Mesenchymal stem cell (in vitro differentiated cells and primary cell): ENCODE results near the gene GALK1.
A peak's percentile ranks its signal among the peaks of the same experiment; 100 is the strongest.

Experiments
- DNase-seq: peaks from one replicate; pipeline ENCODE4 v3.0.0-alpha.2; 2013
- H2AFZ ChIP-seq: one replicate; pipeline ENCODE4 v1.6.1; 2013; ENCODE audit warnings: low read depth, mild to moderate bottlenecking, control low read depth, inconsistent platforms, low read length, moderate library complexity
- H2AK5ac ChIP-seq: 2 replicates; pipeline ENCODE4 v1.6.1; 2013; ENCODE audit warnings: low read length, moderate library complexity, mild to moderate bottlenecking, inconsistent platforms; ENCODE audit not compliant: severe bottlenecking
- H2BK120ac ChIP-seq: one replicate; pipeline ENCODE4 v1.6.1; 2013; ENCODE audit warnings: low read depth, mild to moderate bottlenecking, inconsistent platforms, low read length, moderate library complexity
- H2BK12ac ChIP-seq, 2 experiments: one replicate each; pipeline ENCODE4 v1.6.1; 2013; ENCODE audit warnings: inconsistent platforms in 2 of 2, low read length in 2 of 2, mild to moderate bottlenecking in 2 of 2, moderate library complexity in 2 of 2, control low read depth in 1 of 2
- H2BK15ac ChIP-seq: one replicate; pipeline ENCODE4 v1.6.1; 2013; ENCODE audit warnings: mild to moderate bottlenecking, low read depth, inconsistent platforms; ENCODE audit not compliant: poor library complexity, severe bottlenecking
- H2BK5ac ChIP-seq: 2 replicates; pipeline ENCODE4 v1.6.1; 2013; ENCODE audit warnings: low read depth, mild to moderate bottlenecking, low read length, control low read depth, inconsistent platforms; ENCODE audit not compliant: poor library complexity, severe bottlenecking
- H3K14ac ChIP-seq, 2 experiments: one replicate each; pipeline ENCODE4 v1.6.1; 2013; ENCODE audit warnings: inconsistent platforms in 2 of 2, low read length in 2 of 2, control low read depth in 1 of 2, mild to moderate bottlenecking in 1 of 2, moderate library complexity in 1 of 2
- H3K18ac ChIP-seq, 2 experiments: one replicate each; pipeline ENCODE4 v1.6.1; 2013; ENCODE audit warnings: inconsistent platforms in 2 of 2, low read length in 2 of 2, control low read depth in 1 of 2, low read depth in 1 of 2, mild to moderate bottlenecking in 1 of 2
- H3K23ac ChIP-seq, 2 experiments: one replicate each; pipeline ENCODE4 v1.6.1; 2013; ENCODE audit warnings: inconsistent platforms in 2 of 2, low read length in 2 of 2, mild to moderate bottlenecking in 2 of 2, moderate library complexity in 2 of 2, control low read depth in 1 of 2
- H3K27ac ChIP-seq: 2 replicates; pipeline ENCODE4 v1.5.1; 2013; ENCODE audit warnings: mild to moderate bottlenecking, moderate library complexity, low read length, control low read depth, inconsistent platforms; ENCODE audit not compliant: poor library complexity, severe bottlenecking
- H3K27me3 ChIP-seq, 2 experiments: 2 replicates each; pipeline versions ENCODE4 v1.6.1 to v1.7.0; 2013; ENCODE audit warnings: low read length in 2 of 2, mild to moderate bottlenecking in 2 of 2, moderate library complexity in 2 of 2, control low read depth in 1 of 2, inconsistent platforms in 1 of 2; ENCODE audit not compliant: control insufficient read depth in 1 of 2, insufficient read depth in 1 of 2
- H3K36me3 ChIP-seq, 2 experiments: 2 replicates each; pipeline versions ENCODE4 v1.6.1 to v1.7.0; 2013; ENCODE audit warnings: low read length in 2 of 2, control low read depth in 1 of 2, inconsistent platforms in 1 of 2, low read depth in 1 of 2, mild to moderate bottlenecking in 1 of 2; ENCODE audit not compliant: insufficient read depth in 2 of 2, control insufficient read depth in 1 of 2
- H3K4ac ChIP-seq, 2 experiments: one replicate each; pipeline ENCODE4 v1.6.1; 2013; ENCODE audit warnings: inconsistent platforms in 2 of 2, low read length in 2 of 2, mild to moderate bottlenecking in 2 of 2, moderate library complexity in 2 of 2, control low read depth in 1 of 2, low read depth in 1 of 2
- H3K4me1 ChIP-seq: 2 replicates; pipeline ENCODE4 v1.6.1; 2013; ENCODE audit warnings: low read depth, low read length, control low read depth; ENCODE audit not compliant: control insufficient read depth, insufficient read depth
- H3K4me2 ChIP-seq: 2 replicates; pipeline ENCODE4 v1.6.1; 2013; ENCODE audit warnings: low read length, mild to moderate bottlenecking, inconsistent platforms; ENCODE audit not compliant: poor library complexity, severe bottlenecking
- H3K4me3 ChIP-seq, 2 experiments: 2 replicates each; pipeline versions ENCODE4 v1.5.1 to v1.7.0; 2013; ENCODE audit warnings: low read length in 2 of 2, mild to moderate bottlenecking in 2 of 2, control low read depth in 1 of 2, low read depth in 1 of 2; ENCODE audit not compliant: insufficient read depth in 1 of 2
- H3K79me1 ChIP-seq: replicated peaks from 2 replicates; pipeline ENCODE4 v1.6.1; 2013; ENCODE audit warnings: mild to moderate bottlenecking, control low read depth, low read length, inconsistent platforms; ENCODE audit not compliant: poor library complexity, severe bottlenecking
- H3K9ac ChIP-seq: 2 replicates; pipeline ENCODE4 v1.7.0; 2013; ENCODE audit warnings: mild to moderate bottlenecking, low read length, moderate library complexity
- H3K9me3 ChIP-seq: 2 replicates; pipeline ENCODE4 v1.7.0; 2013; ENCODE audit warnings: mild to moderate bottlenecking, low read length; ENCODE audit not compliant: control insufficient read depth
- H4K8ac ChIP-seq: one replicate; pipeline ENCODE4 v1.6.1; 2013; ENCODE audit warnings: inconsistent platforms, mild to moderate bottlenecking, low read length, moderate library complexity
- H4K91ac ChIP-seq: one replicate; pipeline ENCODE4 v1.6.1; 2013; ENCODE audit warnings: mild to moderate bottlenecking, low read length, inconsistent platforms
- WGBS: methylation state at CpG from one replicate; pipeline ENCODE4 v1.1.7; 2013; ENCODE audit warnings: mixed read lengths; 5-methylcytosine and 5-hydroxymethylcytosine counted together

The GALK1 gene

GRCh38 chr17:75720656-75721462 is 44.1 kb downstream of the GALK1 start, which contains the start of gene ITGB4:
TSS of gene ITGB4 (plus strand) at chr17:75721459. CDS start at chr17:75724704, 3,245 bp downstream.
- peaks cover 0 to 78% of the 10 kb centered on the region in 2 experiments for H3K27me3 ChIP-seq
- no peak within 1 kb of the TSS for H2BK15ac ChIP-seq

GRCh38 chr17:75719732-75720131 is 45.3 kb downstream of the GALK1 start:
- H3K4me2 ChIP-seq: no peak overlapping the region
- H3K9ac ChIP-seq: no peak overlapping the region
- no peak overlapping the region for H2BK15ac ChIP-seq
- no peak overlapping the region for H3K4me3 ChIP-seq
- H3K14ac ChIP-seq: no peak overlapping the region
- no peak overlapping the region for H3K23ac ChIP-seq
- no peak overlapping the region for H2BK5ac ChIP-seq
- DNase-seq: no peak
- 100% methylated on average over 2 of the region's 2 CpGs for WGBS
- no peak overlapping the region for H2AFZ ChIP-seq
- peaks cover 40% of the 10 kb centered on the region for H3K4me1 ChIP-seq
- no peak overlapping the region for H3K4ac ChIP-seq
- no peak overlapping the region for H4K91ac ChIP-seq
- H3K36me3 ChIP-seq: peaks cover 0 to 20% of the 10 kb centered on the region in 2 experiments
- H2AK5ac ChIP-seq: peak overlapping the region; percentile 12
- no peak overlapping the region for H2BK12ac ChIP-seq
- H3K79me1 ChIP-seq: peaks cover 2% of the 10 kb centered on the region
- no peak overlapping the region for H2BK120ac ChIP-seq
- no peaks in the 10 kb centered on the region for H3K9me3 ChIP-seq
- no peak overlapping the region for H3K27ac ChIP-seq
- no peak overlapping the region for H3K18ac ChIP-seq
- peaks cover 0 to 70% of the 10 kb centered on the region in 2 experiments for H3K27me3 ChIP-seq
- H4K8ac ChIP-seq: no peak overlapping the region

More at GRCh38 chr17:75720656-75721462, 44.1 kb downstream of the GALK1 start, which contains the start of gene ITGB4:
- H3K23ac ChIP-seq: peak within 1 kb of the TSS in 1 of 2 experiments; percentile 81
- H2BK12ac ChIP-seq: no peak within 1 kb of the TSS
- H3K9me3 ChIP-seq: no peaks in the 10 kb centered on the region
- no peak within 1 kb of the TSS for H4K91ac ChIP-seq
- H3K36me3 ChIP-seq: peaks cover 0 to 31% of the 10 kb centered on the region in 2 experiments
- peaks cover 8% of the 10 kb centered on the region for H3K79me1 ChIP-seq
- peak within 1 kb of the TSS in 1 of 2 experiments; percentile 68 for H3K4me3 ChIP-seq
- no peak within 1 kb of the TSS for H3K4ac ChIP-seq
- H3K14ac ChIP-seq: no peak within 1 kb of the TSS
- H3K27ac ChIP-seq: peak within 1 kb of the TSS; percentile 46
- H4K8ac ChIP-seq: no peak within 1 kb of the TSS
- H3K9ac ChIP-seq: no peak within 1 kb of the TSS
- no peak within 1 kb of the TSS for H2AFZ ChIP-seq
- WGBS: 11% methylated on average over 35 of the region's 70 CpGs
- no peak within 1 kb of the TSS for H2BK120ac ChIP-seq
- H2AK5ac ChIP-seq: peak within 1 kb of the TSS; percentile 62
- H3K4me2 ChIP-seq: peak within 1 kb of the TSS; percentile 86
- H2BK5ac ChIP-seq: peak within 1 kb of the TSS; percentile 61
- DNase-seq: no peak
- H3K4me1 ChIP-seq: peaks cover 41% of the 10 kb centered on the region
- no peak within 1 kb of the TSS for H3K18ac ChIP-seq

- Histone ChIP-seq H3K9ac (no peak overlapping the region), H2AFZ (no peak overlapping the region), H2BK120ac (no peak overlapping the region), H3K79me1 (peaks cover 4% of the 10 kb centered on the region), H2BK12ac (no peak overlapping the region), H3K23ac (no peak overlapping the region), H4K8ac (no peak overlapping the region), H3K4me2 (no peak overlapping the region), H2BK5ac (no peak overlapping the region), H3K36me3 (peaks cover 12 to 15% of the 10 kb centered on the region in 2 experiments), H4K91ac (no peak overlapping the region), H3K14ac (no peak overlapping the region), H2BK15ac (no peak overlapping the region), H3K4me3 (no peak overlapping the region), H3K27ac (no peak overlapping the region), H3K18ac (no peak overlapping the region), H3K4ac (no peak overlapping the region), H2AK5ac (no peak overlapping the region), H3K4me1 (peaks cover 5% of the 10 kb centered on the region), H3K9me3 (no peaks in the 10 kb centered on the region), H3K27me3 (peaks cover 0 to 10% of the 10 kb centered on the region in 2 experiments)
- no peak for DNase-seq
- 100% methylated on average over 1 of the region's 2 CpGs for WGBS
Observed at GRCh38 chr17:75712446-75712845, 52.5 kb downstream of the GALK1 start.
